Testis (tissue), 3 donors: ENCODE results near the gene LRMDA. TPM values are rescaled to one million over a fixed set of nuclear protein-coding genes. Genes with fewer than 3 reads are reported as not detected.

Source experiments
- DNase-seq: peaks from one replicate; pipeline ENCODE4 v3.0.0-alpha.2; 2019
- H3K27ac ChIP-seq, 2 donors: fragments of 200-600 bp; sonication (generic); one replicate each; pipeline ENCODE4 v1.5.1; 2019
- H3K27me3 ChIP-seq: fragments of 200-600 bp; sonication (generic); one replicate; pipeline ENCODE4 v1.5.1; 2019
- H3K36me3 ChIP-seq: fragments of 200-600 bp; sonication (generic); one replicate; pipeline ENCODE4 v1.5.1; 2017; ENCODE audit warnings: low read depth; ENCODE audit errors: missing control alignments
- H3K4me1 ChIP-seq: fragments of 200-600 bp; sonication (generic); one replicate; pipeline ENCODE4 v1.5.1; 2019
- H3K4me3 ChIP-seq, 2 donors: fragments of 200-600 bp; sonication (generic); one replicate each; pipeline ENCODE4 v1.5.1; 2017 to 2019
- H3K9me3 ChIP-seq: fragments of 200-600 bp; sonication (generic); one replicate; pipeline ENCODE4 v1.5.1; 2017
- CTCF ChIP-seq, 3 experiments: fragments of 450-650 bp in 2 of 3; fragments of 200-600 bp in 1 of 3; sonication (generic) in 1 of 3; IDR thresholded peaks; one replicate each; pipeline ENCODE4 v1.5.1; 2016 to 2019; ENCODE audit warnings: antibody characterized with exemption in 3 of 3, mild to moderate bottlenecking in 2 of 3, moderate library complexity in 1 of 3
- POLR2A ChIP-seq: fragments of 450-650 bp; IDR thresholded peaks from one replicate; pipeline ENCODE4 v1.6.1; 2017; ENCODE audit warnings: antibody characterized with exemption, mild to moderate bottlenecking, moderate library complexity
- WGBS, 2 donors: methylation state at CpG; one replicate each; pipeline ENCODE4 v1.1.5; 2018; 5-methylcytosine and 5-hydroxymethylcytosine counted together
- intact Hi-C: fragments of 100-400 bp; cut with DNase I; formaldehyde crosslinking; loops from one replicate; pipeline ENCODE4 v1.15.1; 2023; ENCODE audit warnings: low total_unique reads
- polyA plus RNA-seq: library from polyadenylated mRNA; stranded (reverse); fragments of 350-450 nt; fragmentation: Illumina TruSeq; extraction: RNeasy Lipid Tissue Mini Kit (QIAGEN cat#74804); gene quantifications from one replicate; pipeline ENCODE4 v1.2.3, GENCODE V29; 2014; ENCODE audit warnings: low read depth, low replicate concordance; ENCODE audit not compliant: insufficient read depth
- total RNA-seq, 2 donors: library from RNA; depleted of rRNA; stranded (reverse); fragments of >200 nt; gene quantifications; one replicate each; pipeline ENCODE4 v1.2.3, GENCODE V29; 2016

The LRMDA gene
- total and polyA plus RNA-seq, 3 donors from 2014 or later: 7.6 to 13.8 (median 10.6) TPM

GRCh38 chr10:75422913-75423312 lies 8.5 kb upstream of the LRMDA start:
- no peaks in the 10 kb centered on the region for H3K4me1 ChIP-seq
- no peak overlapping the region for H3K27ac ChIP-seq
- WGBS, 2 donors: 95 to 97% methylated on average over 6 of the region's 6 CpGs
- DNase-seq: no peak
- TF ChIP-seq CTCF (IDR thresholded peaks at IDR 0.05): no peak
- TF ChIP-seq POLR2A: no peak
- H3K27me3 ChIP-seq: no peaks in the 10 kb centered on the region
- intact Hi-C loops: no loop called here
- no peaks in the 10 kb centered on the region for H3K9me3 ChIP-seq
- no peak overlapping the region for H3K4me3 ChIP-seq
- H3K36me3 ChIP-seq: no peaks in the 10 kb centered on the region

GRCh38 chr10:75424571-75424970 lies 6.9 kb upstream of the LRMDA start:
- no peak overlapping the region for H3K27ac ChIP-seq
- H3K4me3 ChIP-seq: no peak overlapping the region
- H3K9me3 ChIP-seq: no peaks in the 10 kb centered on the region
- WGBS, 2 donors: 70 to 81% methylated on average over 2 of the region's 2 CpGs
- peaks cover 10% of the 10 kb centered on the region for H3K4me1 ChIP-seq
- TF ChIP-seq POLR2A: no peak
- TF ChIP-seq CTCF (IDR thresholded peaks at IDR 0.05): no peak
- H3K36me3 ChIP-seq: no peaks in the 10 kb centered on the region
- DNase-seq: no peak
- intact Hi-C loops: no loop called here
- H3K27me3 ChIP-seq: no peaks in the 10 kb centered on the region

- intact Hi-C loops: no loop called here
- no peak for TF ChIP-seq POLR2A
- TF ChIP-seq CTCF (IDR thresholded peaks at IDR 0.05): no peak
- no peaks in the 10 kb centered on the region for H3K27me3 ChIP-seq
- WGBS, 2 donors: 92 to 98% methylated on average over 6 of the region's 6 CpGs
- no peak overlapping the region for H3K4me3 ChIP-seq
- H3K4me1 ChIP-seq: peaks cover 19% of the 10 kb centered on the region
- no peaks in the 10 kb centered on the region for H3K36me3 ChIP-seq
- DNase-seq: no peak
- H3K27ac ChIP-seq: no peak overlapping the region
- H3K9me3 ChIP-seq: no peaks in the 10 kb centered on the region
These were observed 5.9 kb upstream of the LRMDA start for GRCh38 chr10:75425291-75426079.

- intact Hi-C loops: no loop called here
- H3K9me3 ChIP-seq: no peaks in the 10 kb centered on the region
- peaks cover 26% of the 10 kb centered on the region for H3K4me1 ChIP-seq
- no peaks in the 10 kb centered on the region for H3K27me3 ChIP-seq
- no peak overlapping the region for H3K4me3 ChIP-seq
- no peak for DNase-seq
- TF ChIP-seq POLR2A: no peak
- TF ChIP-seq CTCF (IDR thresholded peaks at IDR 0.05): no peak
- H3K27ac ChIP-seq: no peak overlapping the region
- 83 to 88% methylated on average over 1 of the region's 1 CpG for WGBS, 2 donors
- no peaks in the 10 kb centered on the region for H3K36me3 ChIP-seq
These were observed 4.5 kb upstream of the LRMDA start for GRCh38 chr10:75426880-75427279.

GRCh38 chr10:75427951-75428350 lies 3.5 kb upstream of the LRMDA start:
- 64 to 69% methylated on average over 3 of the region's 3 CpGs for WGBS, 2 donors
- TF ChIP-seq CTCF (IDR thresholded peaks at IDR 0.05): no peak
- TF ChIP-seq POLR2A: no peak
- H3K4me3 ChIP-seq: no peak overlapping the region

More at GRCh38 chr10:75427951-75428350, 3.5 kb upstream of the LRMDA start:
- no peaks in the 10 kb centered on the region for H3K36me3 ChIP-seq
- no peak for DNase-seq
- intact Hi-C loops: no loop called here
- no peaks in the 10 kb centered on the region for H3K27me3 ChIP-seq
- no peak overlapping the region for H3K27ac ChIP-seq
- no peaks in the 10 kb centered on the region for H3K9me3 ChIP-seq
- peaks cover 29% of the 10 kb centered on the region for H3K4me1 ChIP-seq
